GM12878 (cell line): ENCODE results near the gene MLXIP.

Experiments used
- EZH2 ChIP-seq: IDR thresholded peaks from 2 replicates; pipeline ENCODE4 v1.6.1; 2012; ENCODE audit warnings: low read depth, mild to moderate bottlenecking, control low read depth, inconsistent platforms, low read length, borderline replicate concordance; ENCODE audit not compliant: control insufficient read depth
- FOXM1 ChIP-seq: IDR thresholded peaks from 2 replicates; pipeline ENCODE4 v1.6.1; 2012; ENCODE audit warnings: low read depth, mild to moderate bottlenecking, inconsistent platforms, low read length, moderate library complexity
- HCFC1 ChIP-seq: fragments of 150-350 bp; IDR thresholded peaks from 2 replicates; pipeline ENCODE4 v1.6.1; 2014; ENCODE audit warnings: low read length
- POLR2A ChIP-seq: IDR thresholded peaks from 2 replicates; pipeline ENCODE4 v1.6.1; 2011; ENCODE audit warnings: low read depth, mild to moderate bottlenecking, low read length
- ZNF24 ChIP-seq: fragments of 450-650 bp; IDR thresholded peaks from 2 replicates; pipeline ENCODE4 v1.6.1; 2017; ENCODE audit warnings: antibody characterized with exemption, mild to moderate bottlenecking
- TF ChIP-seq, protein P1 (sequence below), 3 experiments: IDR thresholded peaks in 2 of 3; conservative IDR thresholded peaks in 1 of 3; 2 replicates each; pipeline ENCODE4 v1.5.1; 2011; ENCODE audit warnings: low read depth in 3 of 3, low read length in 3 of 3, mild to moderate bottlenecking in 3 of 3, control low read depth in 2 of 3, moderate library complexity in 2 of 3, inconsistent platforms in 1 of 3, mixed read lengths in 1 of 3; ENCODE audit not compliant: control insufficient read depth in 2 of 3, insufficient read depth in 1 of 3; ENCODE audit errors: extremely low read depth in 1 of 3
- TF ChIP-seq, protein P2 (sequence below): fragments of 450-650 bp; IDR thresholded peaks from 2 replicates; pipeline ENCODE4 v1.6.1; 2017; ENCODE audit warnings: mild to moderate bottlenecking
- TF ChIP-seq, protein P3 (sequence below): fragments of 450-650 bp; formaldehyde crosslinking; IDR thresholded peaks from 2 replicates; pipeline ENCODE4 v1.4.0; 2022; ENCODE audit warnings: mild to moderate bottlenecking, moderate library complexity

DNA sequence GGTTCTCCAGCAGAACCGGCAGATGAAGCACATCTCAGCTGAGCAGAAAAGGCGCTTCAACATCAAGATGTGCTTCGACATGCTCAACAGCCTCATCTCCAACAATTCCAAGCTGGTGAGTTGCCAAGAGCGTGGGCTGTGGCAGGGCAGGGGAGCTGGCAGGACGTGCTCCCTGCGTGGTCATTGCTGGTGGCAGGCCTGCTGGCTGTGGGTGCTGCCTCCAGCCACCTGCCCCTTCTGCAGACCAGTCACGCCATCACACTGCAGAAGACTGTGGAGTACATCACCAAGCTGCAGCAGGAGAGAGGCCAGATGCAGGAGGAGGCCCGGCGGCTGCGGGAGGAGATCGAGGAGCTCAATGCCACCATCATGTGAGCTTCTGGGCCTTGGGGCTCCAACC, 59.6 kb downstream of the MLXIP start:
- no peak for TF ChIP-seq HCFC1
- no peak for TF ChIP-seq FOXM1
- TF ChIP-seq ZNF24, result no peak
- TF ChIP-seq EZH2, result no peak
- TF ChIP-seq, protein P1, sequence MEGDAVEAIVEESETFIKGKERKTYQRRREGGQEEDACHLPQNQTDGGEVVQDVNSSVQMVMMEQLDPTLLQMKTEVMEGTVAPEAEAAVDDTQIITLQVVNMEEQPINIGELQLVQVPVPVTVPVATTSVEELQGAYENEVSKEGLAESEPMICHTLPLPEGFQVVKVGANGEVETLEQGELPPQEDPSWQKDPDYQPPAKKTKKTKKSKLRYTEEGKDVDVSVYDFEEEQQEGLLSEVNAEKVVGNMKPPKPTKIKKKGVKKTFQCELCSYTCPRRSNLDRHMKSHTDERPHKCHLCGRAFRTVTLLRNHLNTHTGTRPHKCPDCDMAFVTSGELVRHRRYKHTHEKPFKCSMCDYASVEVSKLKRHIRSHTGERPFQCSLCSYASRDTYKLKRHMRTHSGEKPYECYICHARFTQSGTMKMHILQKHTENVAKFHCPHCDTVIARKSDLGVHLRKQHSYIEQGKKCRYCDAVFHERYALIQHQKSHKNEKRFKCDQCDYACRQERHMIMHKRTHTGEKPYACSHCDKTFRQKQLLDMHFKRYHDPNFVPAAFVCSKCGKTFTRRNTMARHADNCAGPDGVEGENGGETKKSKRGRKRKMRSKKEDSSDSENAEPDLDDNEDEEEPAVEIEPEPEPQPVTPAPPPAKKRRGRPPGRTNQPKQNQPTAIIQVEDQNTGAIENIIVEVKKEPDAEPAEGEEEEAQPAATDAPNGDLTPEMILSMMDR (IDR thresholded peaks at IDR 0.05 in 2 of 3, conservative IDR thresholded peaks at IDR 0.05 in 1 of 3; ENCODE audit: control insufficient read depth in 2 of 3, extremely low read depth in 1 of 3, insufficient read depth in 1 of 3, low read depth in 3 of 3, low read length in 3 of 3), result no peak
- TF ChIP-seq, protein P2, sequence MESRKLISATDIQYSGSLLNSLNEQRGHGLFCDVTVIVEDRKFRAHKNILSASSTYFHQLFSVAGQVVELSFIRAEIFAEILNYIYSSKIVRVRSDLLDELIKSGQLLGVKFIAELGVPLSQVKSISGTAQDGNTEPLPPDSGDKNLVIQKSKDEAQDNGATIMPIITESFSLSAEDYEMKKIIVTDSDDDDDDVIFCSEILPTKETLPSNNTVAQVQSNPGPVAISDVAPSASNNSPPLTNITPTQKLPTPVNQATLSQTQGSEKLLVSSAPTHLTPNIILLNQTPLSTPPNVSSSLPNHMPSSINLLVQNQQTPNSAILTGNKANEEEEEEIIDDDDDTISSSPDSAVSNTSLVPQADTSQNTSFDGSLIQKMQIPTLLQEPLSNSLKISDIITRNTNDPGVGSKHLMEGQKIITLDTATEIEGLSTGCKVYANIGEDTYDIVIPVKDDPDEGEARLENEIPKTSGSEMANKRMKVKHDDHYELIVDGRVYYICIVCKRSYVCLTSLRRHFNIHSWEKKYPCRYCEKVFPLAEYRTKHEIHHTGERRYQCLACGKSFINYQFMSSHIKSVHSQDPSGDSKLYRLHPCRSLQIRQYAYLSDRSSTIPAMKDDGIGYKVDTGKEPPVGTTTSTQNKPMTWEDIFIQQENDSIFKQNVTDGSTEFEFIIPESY, result no peak
- TF ChIP-seq, protein P3, sequence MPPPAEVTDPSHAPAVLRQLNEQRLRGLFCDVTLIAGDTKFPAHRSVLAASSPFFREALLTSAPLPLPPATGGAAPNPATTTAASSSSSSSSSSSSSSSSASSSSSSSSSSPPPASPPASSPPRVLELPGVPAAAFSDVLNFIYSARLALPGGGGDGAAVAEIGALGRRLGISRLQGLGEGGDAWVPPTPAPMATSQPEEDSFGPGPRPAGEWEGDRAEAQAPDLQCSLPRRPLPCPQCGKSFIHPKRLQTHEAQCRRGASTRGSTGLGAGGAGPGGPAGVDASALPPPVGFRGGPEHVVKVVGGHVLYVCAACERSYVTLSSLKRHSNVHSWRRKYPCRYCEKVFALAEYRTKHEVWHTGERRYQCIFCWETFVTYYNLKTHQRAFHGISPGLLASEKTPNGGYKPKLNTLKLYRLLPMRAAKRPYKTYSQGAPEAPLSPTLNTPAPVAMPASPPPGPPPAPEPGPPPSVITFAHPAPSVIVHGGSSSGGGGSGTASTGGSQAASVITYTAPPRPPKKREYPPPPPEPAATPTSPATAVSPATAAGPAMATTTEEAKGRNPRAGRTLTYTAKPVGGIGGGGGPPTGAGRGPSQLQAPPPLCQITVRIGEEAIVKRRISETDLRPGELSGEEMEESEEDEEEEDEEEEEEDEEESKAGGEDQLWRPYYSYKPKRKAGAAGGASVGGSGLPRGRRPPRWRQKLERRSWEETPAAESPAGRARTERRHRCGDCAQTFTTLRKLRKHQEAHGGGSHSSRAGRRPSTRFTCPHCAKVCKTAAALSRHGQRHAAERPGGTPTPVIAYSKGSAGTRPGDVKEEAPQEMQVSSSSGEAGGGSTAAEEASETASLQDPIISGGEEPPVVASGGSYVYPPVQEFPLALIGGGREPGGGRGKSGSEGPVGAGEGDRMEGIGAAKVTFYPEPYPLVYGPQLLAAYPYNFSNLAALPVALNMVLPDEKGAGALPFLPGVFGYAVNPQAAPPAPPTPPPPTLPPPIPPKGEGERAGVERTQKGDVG, result no peak
- no peak for TF ChIP-seq POLR2A
